Measurements from ENCODE around the gene CXCL12.

DNA sequence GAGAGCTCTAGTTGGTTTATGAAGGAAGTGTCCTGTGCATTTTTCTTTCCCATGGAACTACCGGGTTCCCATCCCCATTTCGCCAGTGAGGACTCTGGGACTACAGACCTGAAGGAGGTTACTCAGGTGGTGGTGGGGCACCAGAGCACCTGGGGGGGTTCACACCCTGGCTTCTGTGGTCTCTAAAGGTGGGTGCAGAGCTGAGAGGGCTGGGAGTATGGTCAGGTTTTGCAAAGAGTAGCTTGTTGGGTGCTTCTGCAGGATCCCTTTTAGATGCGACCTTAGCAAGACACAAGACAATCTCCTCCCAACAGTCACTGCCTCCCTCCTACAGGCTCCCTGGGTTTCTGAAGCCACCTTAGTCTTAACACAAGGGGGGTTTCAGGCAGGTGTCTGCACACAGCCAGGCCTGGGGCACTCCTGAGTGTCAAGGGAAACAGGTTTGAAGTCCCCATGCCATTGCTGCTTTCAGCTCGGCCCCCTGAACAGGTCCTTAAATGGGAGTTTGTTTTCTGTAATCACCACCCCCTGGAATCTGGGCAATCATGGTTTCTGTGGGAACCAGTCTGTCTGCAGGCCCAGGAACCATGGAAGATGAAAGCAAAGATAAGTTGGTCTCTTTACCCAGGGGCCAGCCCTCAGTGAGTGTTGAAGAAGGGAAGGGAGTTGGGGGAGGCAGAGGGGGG, 9.9 kb upstream of the CXCL12 start:
- TF ChIP-seq, protein P1, sequence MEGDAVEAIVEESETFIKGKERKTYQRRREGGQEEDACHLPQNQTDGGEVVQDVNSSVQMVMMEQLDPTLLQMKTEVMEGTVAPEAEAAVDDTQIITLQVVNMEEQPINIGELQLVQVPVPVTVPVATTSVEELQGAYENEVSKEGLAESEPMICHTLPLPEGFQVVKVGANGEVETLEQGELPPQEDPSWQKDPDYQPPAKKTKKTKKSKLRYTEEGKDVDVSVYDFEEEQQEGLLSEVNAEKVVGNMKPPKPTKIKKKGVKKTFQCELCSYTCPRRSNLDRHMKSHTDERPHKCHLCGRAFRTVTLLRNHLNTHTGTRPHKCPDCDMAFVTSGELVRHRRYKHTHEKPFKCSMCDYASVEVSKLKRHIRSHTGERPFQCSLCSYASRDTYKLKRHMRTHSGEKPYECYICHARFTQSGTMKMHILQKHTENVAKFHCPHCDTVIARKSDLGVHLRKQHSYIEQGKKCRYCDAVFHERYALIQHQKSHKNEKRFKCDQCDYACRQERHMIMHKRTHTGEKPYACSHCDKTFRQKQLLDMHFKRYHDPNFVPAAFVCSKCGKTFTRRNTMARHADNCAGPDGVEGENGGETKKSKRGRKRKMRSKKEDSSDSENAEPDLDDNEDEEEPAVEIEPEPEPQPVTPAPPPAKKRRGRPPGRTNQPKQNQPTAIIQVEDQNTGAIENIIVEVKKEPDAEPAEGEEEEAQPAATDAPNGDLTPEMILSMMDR (IDR thresholded peaks at IDR 0.05): no peak
- no peak for TF ChIP-seq POLR2AphosphoS5 (IDR thresholded peaks at IDR 0.05; ENCODE audit: low read depth, low read length)
